SU-DHL-6 (cell line): ENCODE data around the gene UBE2Q1.

Source experiments
- H2AFZ ChIP-seq: fragments of 200-600 bp; sonication (generic); 2 replicates; pipeline ENCODE4 v1.6.1; 2014; ENCODE audit warnings: low read depth, mild to moderate bottlenecking, moderate library complexity, mixed read lengths, antibody characterized with exemption, low read length; ENCODE audit not compliant: severe bottlenecking
- H3F3A ChIP-seq: fragments of 200-600 bp; shearing (Covaris generic); 2 replicates; pipeline ENCODE4 v1.6.0; 2016; ENCODE audit warnings: antibody characterized with exemption, mild to moderate bottlenecking; ENCODE audit not compliant: insufficient read depth
- H3K27ac ChIP-seq: fragments of 200-600 bp; sonication (generic); 2 replicates; pipeline ENCODE4 v1.5.1; 2016; ENCODE audit warnings: low read depth, mild to moderate bottlenecking, low read length, moderate library complexity, mixed read lengths
- H3K27me3 ChIP-seq: fragments of 200-600 bp; sonication (generic), shearing (Covaris generic); 2 replicates; pipeline ENCODE4 v1.6.0; 2014; ENCODE audit warnings: mild to moderate bottlenecking, low read length
- H3K36me3 ChIP-seq: fragments of 200-600 bp; sonication (generic); 2 replicates; pipeline ENCODE4 v1.6.1; 2014; ENCODE audit warnings: mild to moderate bottlenecking, low read length, mixed read lengths
- H3K4me2 ChIP-seq: fragments of 300-600, 200-600 bp; shearing (Covaris generic), sonication (generic); 2 replicates; pipeline ENCODE4 v1.6.0; 2014; ENCODE audit warnings: low read length, low read depth, mild to moderate bottlenecking; ENCODE audit not compliant: poor library complexity, severe bottlenecking
- H3K4me3 ChIP-seq: fragments of 200-600 bp; sonication (generic); 2 replicates; pipeline ENCODE4 v1.5.1; 2014; ENCODE audit warnings: antibody characterized with exemption, low read length, mild to moderate bottlenecking, mixed read lengths; ENCODE audit not compliant: insufficient read depth, poor library complexity, severe bottlenecking
- H3K79me2 ChIP-seq: fragments of 200-600 bp; sonication (generic); 2 replicates; pipeline ENCODE4 v1.6.1; 2014; ENCODE audit warnings: mild to moderate bottlenecking, low read length, moderate library complexity; ENCODE audit not compliant: insufficient read depth
- H3K9ac ChIP-seq: fragments of 200-600 bp; sonication (generic); 2 replicates; pipeline ENCODE4 v1.7.0; 2014; ENCODE audit warnings: mild to moderate bottlenecking, low read length
- H3K9me2 ChIP-seq: fragments of 200-600 bp; sonication (generic); replicated peaks from 2 replicates; pipeline ENCODE4 v1.6.1; 2014; ENCODE audit warnings: low read length; ENCODE audit not compliant: insufficient read depth
- H3K9me3 ChIP-seq: fragments of 200-600 bp; sonication (generic); 2 replicates; pipeline ENCODE4 v1.6.1; 2014; ENCODE audit warnings: low read length, mixed read lengths; ENCODE audit not compliant: insufficient read depth
- H4K20me1 ChIP-seq: fragments of 200-600 bp; sonication (generic); 2 replicates; pipeline ENCODE4 v1.6.1; 2014; ENCODE audit warnings: low read depth, mild to moderate bottlenecking, antibody characterized with exemption, low read length, moderate library complexity, mixed read lengths
- CTCF ChIP-seq: fragments of 200-600 bp; sonication (generic); IDR thresholded peaks from one replicate; pipeline ENCODE4 v1.5.1; 2017; ENCODE audit warnings: antibody characterized with exemption, mild to moderate bottlenecking, low read length, moderate library complexity; ENCODE audit not compliant: insufficient read depth, poor library complexity, severe bottlenecking
- EZH2phosphoT487 ChIP-seq: fragments of 200-600 bp; sonication (generic), shearing (Covaris generic); conservative IDR thresholded peaks from 2 replicates; pipeline ENCODE4 v1.6.1; 2018; ENCODE audit warnings: mild to moderate bottlenecking, antibody characterized with exemption, low read length, moderate library complexity, mixed read lengths

The UBE2Q1 gene

GRCh38 chr1:154574716-154575115, 16.3 kb upstream of the UBE2Q1 start:
- Histone ChIP-seq H3K79me2 (no peaks in the 10 kb centered on the region), H3K9me2 (no peaks in the 10 kb centered on the region), H3K9me3 (no peaks in the 10 kb centered on the region), H3K27ac (peak overlapping the region; percentile 72), H3K36me3 (no peaks in the 10 kb centered on the region), H3K27me3 (no peaks in the 10 kb centered on the region), H4K20me1 (no peaks in the 10 kb centered on the region), H3K9ac (peak overlapping the region; percentile 30), H3K4me3 (no peak overlapping the region), H2AFZ (peak overlapping the region; percentile 10), H3F3A (peaks cover 8% of the 10 kb centered on the region; the same call in 1 of the 2 replicates), H3K4me2 (peak overlapping the region; percentile 34)
- no peak for TF ChIP-seq CTCF
- no peak for TF ChIP-seq EZH2phosphoT487

- H4K20me1 ChIP-seq, result no peaks in the 10 kb centered on the region
- no peak overlapping the region for H3K4me2 ChIP-seq
- H3K9ac ChIP-seq, result no peak overlapping the region
- H2AFZ ChIP-seq, result no peak overlapping the region
- H3K36me3 ChIP-seq, result no peaks in the 10 kb centered on the region
- no peak overlapping the region for H3K4me3 ChIP-seq
- no peak overlapping the region for H3K27ac ChIP-seq
- no peaks in the 10 kb centered on the region for H3K27me3 ChIP-seq
- no peaks in the 10 kb centered on the region for H3K9me3 ChIP-seq
- TF ChIP-seq CTCF (no peak), EZH2phosphoT487 (no peak)
- H3K79me2 ChIP-seq, result no peaks in the 10 kb centered on the region
- no peaks in the 10 kb centered on the region for H3K9me2 ChIP-seq
- peaks cover 8% of the 10 kb centered on the region; the same call in 1 of the 2 replicates for H3F3A ChIP-seq
Observed at GRCh38 chr1:154573168-154573510, 14.7 kb upstream of the UBE2Q1 start.

- no peaks in the 10 kb centered on the region for H3K36me3 ChIP-seq
- TF ChIP-seq CTCF, result no peak
- H3K27me3 ChIP-seq, result no peaks in the 10 kb centered on the region
- H3F3A ChIP-seq, result peaks cover 8% of the 10 kb centered on the region; the same call in 1 of the 2 replicates
- H3K9me2 ChIP-seq, result no peaks in the 10 kb centered on the region
- no peaks in the 10 kb centered on the region for H3K9me3 ChIP-seq
- no peak overlapping the region for H3K4me2 ChIP-seq
- H3K9ac ChIP-seq, result no peak overlapping the region
- no peaks in the 10 kb centered on the region for H4K20me1 ChIP-seq
- no peak overlapping the region for H3K27ac ChIP-seq
- H2AFZ ChIP-seq, result no peak overlapping the region
- no peaks in the 10 kb centered on the region for H3K79me2 ChIP-seq
- no peak overlapping the region for H3K4me3 ChIP-seq
Observed at GRCh38 chr1:154572468-154573167, 14.2 kb upstream of the UBE2Q1 start.
